OCI-M1 (cell line): Measurements from ENCODE around the gene BMPR1A.

Experiments used
- DNase-seq: peaks from one replicate; lab custom pipeline; 2025; lab: John Stamatoyannopoulos, UW

BMPR1A gene

DNA sequence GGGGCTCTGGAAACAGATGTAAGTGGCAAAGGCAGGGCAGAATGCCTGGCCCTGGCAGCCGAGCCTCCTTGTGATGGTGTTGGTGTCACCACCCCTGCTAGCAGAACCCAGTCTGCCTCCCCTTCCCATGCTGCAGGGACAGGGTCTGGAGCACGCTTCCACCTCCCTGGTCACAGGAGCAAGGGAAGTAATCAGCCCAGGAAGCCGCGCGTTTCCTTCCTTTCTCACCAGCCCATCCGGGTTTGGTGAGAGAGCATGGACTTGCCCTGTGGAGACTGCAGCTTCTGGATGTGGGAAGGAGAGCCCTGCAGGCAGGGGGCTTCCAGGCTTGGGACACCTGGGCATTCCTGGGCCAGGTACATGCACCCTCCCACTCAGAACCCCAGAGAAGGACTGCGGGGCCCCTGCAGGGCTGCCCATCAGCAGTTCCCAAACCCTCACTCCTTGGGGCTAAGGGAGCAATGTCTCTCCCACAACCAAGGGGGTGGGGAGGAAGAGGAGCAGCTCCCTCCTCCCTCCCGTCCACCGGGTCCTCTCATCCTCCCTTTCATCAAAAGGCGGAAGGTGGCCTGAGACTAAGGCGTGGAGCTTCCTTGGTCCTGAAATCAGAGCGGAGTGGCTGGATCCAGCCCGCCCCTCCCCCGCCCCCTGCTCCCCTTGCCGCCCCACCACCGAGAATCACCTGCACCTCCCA, 199.2 kb downstream of the BMPR1A start:
- DNase-seq = no peak

DNA sequence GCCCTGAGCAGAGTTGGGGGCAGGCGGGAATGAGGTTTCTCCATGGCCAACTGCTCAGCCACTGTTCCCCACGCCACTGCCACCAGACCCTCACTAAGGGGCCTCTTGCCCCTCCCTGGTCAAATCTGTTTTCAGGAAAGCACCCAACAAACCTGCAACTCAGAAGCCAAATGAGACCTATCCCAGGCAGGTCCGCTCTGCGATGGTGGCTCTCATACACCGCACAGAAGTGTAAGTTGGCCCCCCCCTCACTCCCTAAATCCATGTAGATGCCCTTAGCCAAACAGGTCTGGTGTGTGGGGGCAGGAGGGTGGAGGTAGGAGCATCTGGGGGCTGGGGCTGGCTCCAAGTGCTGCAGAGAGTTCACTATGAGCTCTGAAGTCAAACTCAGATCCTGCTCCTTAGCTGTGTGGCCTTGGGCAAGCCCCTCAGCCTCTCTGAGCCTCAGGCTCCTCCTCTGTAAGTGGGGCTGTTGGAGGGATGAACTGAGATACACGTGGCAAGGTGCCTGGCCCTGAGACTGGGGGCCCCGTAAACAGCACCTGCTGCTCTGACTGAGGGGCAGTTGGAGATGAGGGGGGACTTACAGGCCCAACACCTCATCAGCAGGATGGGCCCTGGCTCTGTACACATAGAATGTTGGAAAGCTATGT, 199.9 kb downstream of the BMPR1A start:
- no peak for DNase-seq

DNA sequence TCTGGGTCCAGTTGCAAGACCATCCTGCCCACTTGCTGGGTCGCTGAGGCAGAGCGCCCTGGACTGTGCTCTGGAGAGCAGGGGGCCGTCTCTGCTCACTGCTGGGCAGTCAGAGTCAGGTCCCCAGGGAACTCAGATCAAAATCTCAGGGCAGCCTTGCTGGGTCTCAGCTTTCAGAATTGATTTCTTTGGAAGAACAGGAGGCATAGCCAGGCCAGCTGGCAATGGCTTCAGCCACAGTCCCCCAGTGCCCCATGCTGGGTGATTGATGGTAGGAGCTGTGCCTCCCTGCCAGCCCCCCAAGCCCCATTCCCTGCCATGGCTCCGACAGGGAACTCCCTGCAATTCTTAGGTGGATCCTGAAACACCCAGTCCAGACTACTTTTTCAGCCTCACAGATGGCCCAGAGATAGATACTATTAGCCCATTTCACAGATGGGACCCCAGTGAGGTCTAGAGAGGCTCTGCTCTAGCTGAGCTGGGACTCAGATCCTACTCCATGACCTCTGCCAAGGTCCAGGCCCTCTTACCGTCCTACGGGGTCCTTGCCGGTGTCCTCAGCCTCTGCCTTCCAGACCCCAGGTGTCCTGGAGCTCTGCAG, 200.5 kb downstream of the BMPR1A start:
- DNase-seq = no peak

DNA sequence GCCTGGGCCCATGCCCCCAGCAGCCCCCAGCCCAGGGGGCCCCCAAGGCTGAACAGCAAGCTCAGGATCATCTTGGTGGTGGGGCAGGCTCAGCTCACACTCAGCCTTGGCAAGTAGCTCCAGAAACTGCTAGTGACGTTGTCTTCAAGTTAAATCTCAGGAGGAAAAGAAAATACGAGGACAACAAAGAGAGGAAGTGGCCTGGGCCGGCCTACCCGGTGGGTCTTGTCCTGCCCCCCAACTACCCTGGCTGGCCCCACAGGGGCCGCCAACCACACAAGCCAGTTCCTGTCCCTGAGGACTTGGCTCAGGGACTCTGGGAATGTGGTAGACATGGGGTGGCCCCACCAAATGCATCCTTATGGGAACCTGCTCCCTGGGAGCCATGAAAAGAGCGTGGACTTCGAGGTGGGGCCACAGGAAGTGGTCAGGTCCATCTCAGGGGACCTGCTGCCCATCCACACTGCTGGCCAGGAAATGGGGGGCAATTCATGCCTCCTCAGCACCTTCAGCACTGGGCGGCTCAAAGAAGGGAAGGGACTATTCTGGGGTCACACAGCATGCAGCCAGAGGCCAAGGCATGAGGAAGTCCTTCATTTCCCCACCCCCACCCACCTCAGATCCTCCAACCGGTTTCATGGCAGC, 201.2 kb downstream of the BMPR1A start, which contains the start of gene MMRN2:
Gene MMRN2, minus strand, starts transcription at position 145 of the 645 bp plus-strand sequence. Its CDS starts 74 bp downstream, at position 71.
- DNase-seq = no peak

DNA sequence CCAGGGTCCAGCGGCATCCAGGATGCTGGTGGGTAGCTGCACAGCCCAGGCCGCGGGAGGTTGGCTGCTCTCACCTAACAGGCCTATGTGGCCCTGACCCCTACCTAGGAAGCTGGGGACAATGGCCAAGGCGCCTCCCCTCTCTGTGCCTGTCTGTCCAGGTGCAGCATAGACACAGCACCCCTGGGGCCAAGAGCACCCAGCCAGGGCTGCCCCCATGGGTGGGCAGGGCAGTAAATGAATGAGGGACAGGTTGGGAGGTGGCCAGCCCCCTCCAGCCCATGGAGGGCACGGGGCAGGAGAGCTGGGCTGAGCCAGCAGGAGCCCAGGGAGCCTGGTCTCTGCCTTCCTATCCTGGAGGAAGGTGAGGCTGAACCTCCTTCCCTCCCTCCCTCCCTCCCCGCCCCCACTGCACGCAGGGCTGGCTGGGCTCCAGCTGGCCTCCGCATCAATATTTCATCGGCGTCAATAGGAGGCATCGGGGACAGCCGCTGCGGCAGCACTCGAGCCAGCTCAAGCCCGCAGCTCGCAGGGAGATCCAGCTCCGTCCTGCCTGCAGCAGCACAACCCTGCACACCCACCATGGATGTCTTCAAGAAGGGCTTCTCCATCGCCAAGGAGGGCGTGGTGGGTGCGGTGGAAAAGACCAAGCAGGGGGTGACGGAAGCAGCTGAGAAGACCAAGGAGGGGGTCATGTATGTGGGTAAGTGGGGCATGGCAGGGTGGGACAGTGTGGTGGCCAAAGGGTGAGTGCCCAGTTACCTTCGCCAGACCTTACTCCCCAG, 201.9 kb downstream of the BMPR1A start, which contains the start of gene SNCG:
Gene SNCG, plus strand, starts transcription at position 484 of the 785 bp plus-strand sequence. Its CDS starts 99 bp downstream, at position 583.
- no peak for DNase-seq

DNA sequence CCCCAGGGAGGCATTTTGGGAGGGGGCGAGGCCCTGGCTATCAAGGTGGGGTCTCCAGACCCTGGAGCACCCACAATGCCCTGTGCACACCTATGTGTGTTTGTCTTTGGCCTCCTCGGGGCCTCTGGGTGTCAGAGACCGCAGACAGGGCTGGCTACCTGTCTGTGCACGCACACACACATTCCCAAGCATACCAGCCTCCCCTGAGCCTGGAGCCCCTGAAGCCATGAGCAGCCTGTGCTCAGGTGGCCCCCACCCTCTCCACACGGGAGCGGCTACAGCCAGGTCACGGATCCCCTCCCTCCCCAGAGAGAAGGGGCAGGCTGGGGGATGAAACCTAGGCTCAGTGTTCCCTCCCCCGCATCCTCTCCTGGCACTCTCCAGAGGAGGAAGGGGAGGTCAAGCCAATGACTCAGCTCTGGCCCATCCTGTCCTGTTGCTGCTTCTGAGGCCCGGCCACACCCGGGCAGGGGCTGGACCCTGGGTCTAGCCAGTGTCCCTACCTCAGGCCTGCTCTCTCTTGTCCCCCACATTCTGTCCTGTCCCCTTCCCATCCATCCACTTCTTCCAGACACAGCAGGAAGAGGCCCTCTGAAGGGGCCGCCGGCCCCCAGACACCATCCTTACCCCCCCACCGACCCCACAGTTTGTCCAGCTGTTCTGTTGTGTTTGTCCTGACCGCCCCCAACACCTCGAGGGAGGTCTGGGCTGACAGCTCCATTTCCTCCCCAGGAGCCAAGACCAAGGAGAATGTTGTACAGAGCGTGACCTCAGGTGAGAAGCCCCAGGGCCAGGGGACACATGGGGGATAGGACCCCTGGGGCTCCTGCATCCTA, 202.7 kb downstream of the BMPR1A start:
- peak; percentile 71 for DNase-seq

DNA sequence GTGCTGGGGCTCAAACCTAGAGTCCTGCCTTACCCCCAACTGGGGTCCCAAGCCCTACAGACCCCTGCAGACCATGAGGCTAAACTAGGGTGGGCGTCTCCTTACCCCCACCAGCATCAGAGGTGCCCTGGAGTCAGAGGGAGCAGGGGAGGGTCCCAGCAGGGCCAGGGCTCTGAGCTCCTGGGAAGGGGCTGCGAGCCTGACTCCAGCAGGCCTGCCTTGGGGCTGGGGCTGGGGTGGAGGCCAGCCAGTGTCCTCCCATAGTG, 203.3 kb downstream of the BMPR1A start:
- DNase-seq = no peak

DNA sequence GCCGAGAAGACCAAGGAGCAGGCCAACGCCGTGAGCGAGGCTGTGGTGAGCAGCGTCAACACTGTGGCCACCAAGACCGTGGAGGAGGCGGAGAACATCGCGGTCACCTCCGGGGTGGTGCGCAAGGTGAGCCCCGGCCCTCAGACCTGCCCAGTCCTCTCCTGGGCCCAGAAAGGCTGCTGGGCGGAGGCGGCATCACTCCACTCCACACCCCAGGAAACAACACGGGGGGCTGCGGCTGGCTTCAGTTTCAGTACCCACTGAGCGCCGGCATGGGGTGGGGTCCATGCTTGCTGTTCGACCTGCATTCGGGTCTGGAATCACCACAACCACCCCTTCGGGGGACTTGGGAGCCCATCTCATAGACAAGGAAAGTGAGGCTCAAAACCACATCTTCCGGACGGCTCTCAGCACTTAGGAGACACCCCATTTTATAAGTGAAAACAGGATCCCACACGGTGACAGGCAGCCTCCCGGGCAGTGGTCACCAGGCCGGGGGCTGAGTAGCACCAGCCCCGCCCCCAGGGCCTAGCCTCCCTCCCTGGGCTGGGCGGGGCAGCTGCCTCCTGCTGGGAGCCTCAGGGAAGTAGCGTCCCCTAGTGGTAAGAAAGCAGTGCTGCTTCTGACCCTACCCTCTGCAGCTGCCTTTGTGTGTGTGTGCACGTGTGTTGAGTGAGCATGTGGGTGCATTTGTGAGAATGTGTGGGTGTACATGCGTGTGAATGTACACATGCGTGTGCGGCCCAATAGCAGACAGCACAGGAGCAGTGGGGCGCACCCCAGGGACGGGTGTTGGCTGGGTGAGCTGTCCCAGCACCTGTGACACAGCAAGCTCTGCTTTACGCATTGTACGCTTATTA, 203.8 kb downstream of the BMPR1A start:
- DNase-seq = peak; percentile 90

DNA sequence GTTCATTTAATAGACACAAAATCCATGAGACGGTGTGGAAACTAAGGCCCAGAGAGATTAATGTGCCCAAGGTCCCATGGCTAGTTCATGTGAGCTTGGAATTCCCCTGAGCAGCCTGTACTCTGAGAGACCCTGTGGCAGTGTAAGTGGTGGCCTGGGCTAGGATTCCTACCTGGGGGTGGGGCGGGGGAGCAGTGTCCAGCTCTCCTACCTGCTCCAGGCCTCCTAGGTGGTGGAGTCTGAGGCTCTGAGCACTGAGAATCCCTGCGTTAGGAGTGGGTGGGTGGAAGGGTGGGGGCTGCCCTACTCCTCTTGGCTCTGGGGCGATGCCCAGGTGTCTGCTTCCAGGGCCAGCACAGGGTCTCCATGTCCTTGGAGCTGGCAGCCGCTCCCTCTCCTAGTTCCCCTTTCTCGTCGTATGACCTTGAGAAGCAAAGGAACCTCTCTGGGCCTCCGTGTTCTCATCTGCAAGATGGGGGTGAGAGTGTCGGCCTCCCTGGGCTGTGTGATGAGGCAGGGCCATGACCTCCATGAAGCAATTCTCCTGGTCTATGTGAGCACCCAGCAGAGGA, 204.5 kb downstream of the BMPR1A start:
- no peak for DNase-seq

DNA sequence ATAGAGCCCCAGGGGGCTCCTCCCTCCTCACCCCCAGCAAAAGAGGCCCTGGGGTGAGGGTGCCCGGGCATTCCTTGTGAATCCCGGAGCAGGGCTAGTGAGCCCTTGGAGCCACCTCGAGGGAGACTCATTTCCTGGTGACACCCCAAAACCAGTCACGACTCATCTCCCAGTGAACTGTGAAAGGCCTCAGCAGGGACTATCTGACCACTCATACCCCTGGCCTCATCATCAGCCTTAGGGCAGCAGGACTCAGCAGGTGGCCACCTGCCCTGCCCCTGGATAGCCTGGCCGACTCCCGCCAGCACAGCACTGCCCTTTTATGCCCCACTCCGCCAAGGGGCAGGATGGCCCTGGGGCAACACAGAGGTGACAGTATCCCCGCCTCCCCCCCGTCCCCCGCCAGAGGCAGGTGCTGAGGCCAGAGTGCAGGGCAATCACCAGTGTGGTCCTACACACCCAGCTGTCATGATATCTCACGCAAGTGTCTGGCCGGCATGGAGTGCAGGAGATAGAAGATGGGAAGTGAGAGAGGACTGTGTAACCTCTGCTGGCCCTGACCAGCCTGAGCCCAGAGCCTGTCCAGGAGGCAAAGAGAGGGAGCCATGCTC, 205.2 kb downstream of the BMPR1A start:
- DNase-seq = no peak

DNA sequence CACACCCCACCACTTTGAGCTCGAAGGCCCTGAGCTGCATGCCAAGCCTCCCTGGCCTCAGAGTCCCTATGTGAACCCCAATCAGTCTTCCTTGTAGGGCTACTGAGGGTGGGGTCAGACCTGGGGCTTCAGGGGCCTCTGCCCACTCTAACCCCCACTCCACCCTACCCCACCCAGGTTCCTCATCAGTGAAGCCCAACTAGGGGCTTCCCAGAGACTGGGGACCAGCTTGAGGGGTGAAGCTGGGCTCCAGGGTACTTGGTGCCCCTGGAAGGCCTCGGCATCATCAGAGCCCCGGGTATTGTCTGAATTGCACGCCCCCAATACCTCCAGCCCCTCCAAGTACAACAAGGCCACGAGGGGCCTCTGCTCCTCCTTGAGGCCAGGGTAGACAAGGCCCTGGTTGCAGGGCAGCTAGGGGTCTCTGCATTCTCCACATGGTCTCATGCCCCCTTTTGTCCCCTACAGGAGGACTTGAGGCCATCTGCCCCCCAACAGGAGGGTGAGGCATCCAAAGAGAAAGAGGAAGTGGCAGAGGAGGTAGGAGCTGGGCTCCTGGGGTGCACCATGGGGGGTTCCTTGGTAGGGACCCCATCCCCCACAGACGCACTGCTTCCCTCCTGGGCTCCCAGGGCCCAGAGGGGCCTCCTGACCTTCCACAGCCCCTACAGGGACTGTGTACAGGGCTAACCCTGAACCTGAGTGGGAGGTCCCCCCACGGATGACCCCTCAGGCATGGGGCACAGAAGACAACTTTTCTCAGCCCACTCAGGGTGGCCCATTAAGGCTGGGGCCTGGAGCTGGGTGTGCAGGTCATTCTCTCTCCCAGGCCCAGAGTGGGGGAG, 205.9 kb downstream of the BMPR1A start:
- no peak for DNase-seq

DNA sequence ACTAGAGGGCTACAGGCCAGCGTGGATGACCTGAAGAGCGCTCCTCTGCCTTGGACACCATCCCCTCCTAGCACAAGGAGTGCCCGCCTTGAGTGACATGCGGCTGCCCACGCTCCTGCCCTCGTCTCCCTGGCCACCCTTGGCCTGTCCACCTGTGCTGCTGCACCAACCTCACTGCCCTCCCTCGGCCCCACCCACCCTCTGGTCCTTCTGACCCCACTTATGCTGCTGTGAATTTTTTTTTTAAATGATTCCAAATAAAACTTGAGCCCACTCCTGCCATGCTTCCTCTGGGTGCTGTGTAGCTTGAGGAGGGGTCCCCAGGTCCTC, 206.5 kb downstream of the BMPR1A start:
- DNase-seq = no peak

DNA sequence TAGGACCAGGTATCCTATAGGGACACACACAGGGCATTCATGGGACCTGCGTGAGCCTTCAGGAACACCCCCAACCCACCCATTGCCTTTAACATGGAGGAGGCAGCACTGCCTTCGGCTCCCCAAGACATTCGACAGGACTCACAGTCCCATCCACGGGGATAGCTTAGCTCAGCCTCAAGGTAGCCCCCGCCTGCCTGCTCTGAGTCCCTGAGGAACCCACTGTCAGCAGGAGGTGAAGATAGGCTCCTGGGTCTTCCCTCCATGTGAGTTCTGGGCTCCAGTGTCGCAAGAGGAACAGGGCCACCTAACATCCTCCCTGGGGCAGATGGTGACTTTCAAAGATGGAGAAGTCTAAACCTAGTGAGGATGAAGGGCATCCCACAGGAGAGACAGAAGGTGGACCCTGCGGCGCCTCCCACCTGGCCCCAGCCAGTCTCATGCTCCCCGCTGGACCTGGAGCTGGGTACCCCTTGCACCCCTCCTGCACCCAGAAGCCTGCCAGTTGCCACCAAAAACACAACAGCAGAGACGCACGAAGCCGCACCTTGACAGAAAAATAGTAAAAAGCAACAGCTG, 207.0 kb downstream of the BMPR1A start:
- DNase-seq = no peak

DNA sequence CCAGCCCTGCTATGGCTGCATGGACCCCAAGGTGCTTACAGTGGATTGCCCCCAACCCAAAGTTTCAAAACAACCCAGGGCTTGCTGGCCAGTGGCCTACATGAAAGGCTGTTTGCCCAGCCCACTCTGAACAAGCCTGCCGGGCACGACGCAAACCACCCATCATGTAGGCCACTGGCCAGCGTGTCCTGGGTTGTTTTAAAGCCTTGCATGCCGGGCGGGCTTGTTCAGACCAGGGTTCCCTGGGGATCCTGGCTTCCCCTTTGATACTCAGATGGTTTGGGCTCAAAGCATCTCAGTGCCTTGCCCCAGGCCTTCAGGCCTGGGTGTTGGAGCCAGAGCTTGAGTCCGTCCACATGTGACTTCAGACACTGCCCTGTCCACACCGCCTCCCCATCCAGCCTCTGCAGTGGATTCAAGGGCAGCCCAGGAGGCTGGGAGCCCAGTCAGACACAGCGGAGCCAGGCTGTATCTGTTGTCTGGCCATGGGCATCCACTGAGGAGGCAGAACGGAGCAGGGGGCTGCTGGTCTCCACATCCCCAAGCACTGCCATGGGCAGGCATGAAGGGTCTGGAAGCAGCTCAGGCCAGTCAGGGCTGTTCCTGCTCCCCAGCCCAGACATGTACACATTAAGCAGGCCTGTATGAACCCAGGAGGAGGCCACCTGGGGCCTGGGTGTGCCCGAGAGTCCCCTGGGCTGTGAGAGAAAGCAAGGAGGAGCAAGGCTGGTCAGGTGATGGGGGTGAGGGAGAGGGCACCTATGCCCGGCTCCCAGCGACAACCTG, 207.8 kb downstream of the BMPR1A start:
- no peak for DNase-seq

DNA sequence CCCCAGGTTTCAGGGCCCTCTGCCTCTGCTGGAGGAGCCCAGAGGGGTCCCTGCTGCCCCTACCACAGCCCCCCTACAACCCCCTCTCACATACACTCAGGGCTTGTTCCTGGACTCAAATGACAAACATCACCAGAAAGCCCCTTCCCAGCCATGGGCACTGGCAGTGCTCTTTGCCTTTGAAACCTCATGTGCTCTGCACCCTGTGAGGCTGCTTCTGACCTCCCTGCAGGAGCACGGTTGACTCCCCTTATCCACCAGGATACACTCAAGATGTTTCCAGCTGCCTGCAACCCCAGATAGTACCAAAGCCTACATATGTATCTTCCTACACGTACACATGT, 208.4 kb downstream of the BMPR1A start:
- DNase-seq = no peak

DNA sequence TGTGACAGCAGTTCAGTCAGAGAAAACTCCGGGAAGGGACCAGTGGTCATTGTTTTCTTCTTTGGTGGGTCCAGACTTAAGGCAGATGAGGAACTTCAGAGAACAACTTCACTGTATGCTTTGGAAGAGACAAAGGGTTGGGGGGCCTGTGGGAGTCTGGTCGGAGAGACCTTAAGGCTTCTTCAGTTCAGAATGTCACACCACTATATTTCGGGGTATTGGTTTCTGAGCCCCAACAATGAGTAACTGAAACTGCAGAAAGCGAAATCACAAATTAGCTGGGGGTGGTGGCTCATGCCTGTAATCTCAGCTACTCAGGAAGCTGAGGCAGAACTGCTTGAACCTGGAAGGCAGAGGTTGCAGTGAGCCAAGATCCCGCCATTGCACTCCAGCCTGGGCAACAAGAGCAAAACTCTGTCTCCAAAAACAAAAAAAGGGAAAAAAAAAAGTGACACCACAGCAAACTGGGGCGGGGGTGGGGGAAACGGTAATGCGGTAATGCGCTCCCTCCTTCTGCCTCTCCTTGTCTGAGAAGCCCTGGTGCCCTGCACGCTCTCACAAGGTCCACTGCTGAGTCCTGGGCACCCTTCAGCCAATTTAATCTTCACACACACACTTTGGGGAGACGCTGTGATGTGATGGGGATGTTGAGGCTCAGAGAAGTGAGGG, 209.7 kb downstream of the BMPR1A start:
- DNase-seq = no peak

DNA sequence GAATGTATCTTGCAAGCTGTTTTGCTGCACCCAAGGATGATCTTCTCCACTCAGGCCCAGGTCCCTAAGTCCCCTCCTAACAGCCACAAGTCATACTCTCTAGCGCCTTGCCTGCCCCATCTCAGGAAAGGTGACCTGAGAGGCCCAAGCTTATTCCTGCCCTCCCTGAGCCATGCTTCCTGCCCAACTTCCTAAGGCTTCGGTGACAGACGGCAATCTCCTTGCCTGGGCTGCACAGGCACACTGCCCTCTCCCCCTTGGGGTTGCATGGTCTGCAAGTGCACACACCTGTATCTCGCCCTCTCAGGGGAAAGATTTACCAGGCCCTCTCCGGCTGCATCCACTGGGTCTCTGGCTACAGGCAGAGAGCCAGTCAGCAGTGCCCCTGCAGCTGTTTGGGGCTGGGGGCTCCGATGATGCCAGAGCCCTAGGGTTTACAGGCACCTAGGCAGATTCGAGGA, 211.1 kb downstream of the BMPR1A start:
- no peak for DNase-seq
